NB4 (cell line): ENCODE measurements around the gene CFAP99.

ENCODE experiments used
- CTCF ChIP-seq: IDR thresholded peaks from one replicate; pipeline ENCODE4 v1.5.1; 2012; ENCODE audit warnings: low read depth, low read length
- MAX ChIP-seq: IDR thresholded peaks from 2 replicates; pipeline ENCODE4 v1.6.1; 2011; ENCODE audit warnings: low read depth, low read length
- MYC ChIP-seq: IDR thresholded peaks from 2 replicates; pipeline ENCODE4 v1.6.1; 2011; ENCODE audit warnings: low read depth, low read length
- POLR2A ChIP-seq: IDR thresholded peaks from 2 replicates; pipeline ENCODE4 v1.6.1; 2011; ENCODE audit warnings: mild to moderate bottlenecking; ENCODE audit not compliant: insufficient read length; ENCODE audit errors: extremely low read depth

- TF ChIP-seq CTCF (no peak), MAX (no peak), POLR2A (no peak), MYC (no peak)
Observed at GRCh38 chr4:2482192-2482591, 63.4 kb downstream of the CFAP99 start.
